A549 (cell line): ENCODE results near the gene ALDH5A1. TPM values are rescaled to one million over a fixed set of nuclear protein-coding genes. Genes with fewer than 3 reads are reported as not detected.

Experiments
- ATAC-seq, 2 experiments: fragments of 200-7000 bp in 1 of 2; fragments of >200 bp in 1 of 2; cut with Nextera tagmentation in 1 of 2; cut with Tn5 transposase in 1 of 2; 3 replicates each; pipeline versions ENCODE4 v1.8.0 to v1.9.1; 2018 to 2020; ENCODE audit warnings: mild to moderate bottlenecking in 1 of 2, moderate library complexity in 1 of 2
- CTCF ChIA-PET: fragments of 300-600 bp; sonication (Branson Sonifier 250); formaldehyde crosslinking; extraction: SDS; loops from one replicate; lab custom pipeline; 2021; ENCODE audit warnings: antibody characterized with exemption, inconsistent platforms; lab: Yijun Ruan, JAX
- POLR2A ChIA-PET: fragments of 350-600 bp; formaldehyde crosslinking; extraction: SDS; loops from one replicate; lab custom pipeline; 2021; ENCODE audit warnings: antibody characterized with exemption, inconsistent platforms; lab: Yijun Ruan, JAX
- DNase-seq, 2 experiments: peaks; one replicate each; pipeline versions ENCODE4 v3.0.0 to v3.0.0-alpha.2; 2011 to 2016; ENCODE audit warnings: low read depth in 1 of 2, low spot score in 1 of 2
- FAIRE-seq: peaks from 2 replicates; lab custom pipeline; 2011; peaks lifted over from hg19 to GRCh38; lab: Jason Lieb, UNC
- H3K27ac ChIP-seq, 2 experiments: fragments of >200 bp; sonication (Bioruptor Twin); formaldehyde crosslinking; 3 replicates each; pipeline ENCODE4 v1.5.1; 2016 to 2017
- H3K4me1 ChIP-seq: fragments of >200 bp; sonication (Bioruptor Twin); formaldehyde crosslinking; 3 replicates; pipeline ENCODE4 v1.6.1; 2016
- H3K4me2 ChIP-seq: fragments of >200 bp; sonication (Bioruptor Twin); formaldehyde crosslinking; 3 replicates; pipeline ENCODE4 v1.6.1; 2016
- H3K4me3 ChIP-seq: fragments of >200 bp; sonication (Bioruptor Twin); formaldehyde crosslinking; 3 replicates; pipeline ENCODE4 v1.5.1; 2016
- H3K9me3 ChIP-seq: fragments of >200 bp; sonication (Bioruptor Twin); formaldehyde crosslinking; 3 replicates; pipeline ENCODE4 v1.6.1; 2016
- CEBPB ChIP-seq, 2 experiments: fragments of >200 bp in 1 of 2; sonication (Bioruptor Twin) in 1 of 2; formaldehyde crosslinking in 1 of 2; IDR thresholded peaks; 2 replicates each; pipeline ENCODE4 v1.6.1; 2012 to 2016
- CTCF ChIP-seq: fragments of >200 bp; sonication (Bioruptor Twin); formaldehyde crosslinking; IDR thresholded peaks from 3 replicates; pipeline ENCODE4 v1.5.1; 2016
- ELK1 ChIP-seq: fragments of 150-350 bp; IDR thresholded peaks from 2 replicates; pipeline ENCODE4 v1.6.1; 2014; ENCODE audit warnings: low read depth, mild to moderate bottlenecking, low read length
- EP300 ChIP-seq, 2 experiments: fragments of >200 bp; sonication (Bioruptor Twin); formaldehyde crosslinking; IDR thresholded peaks; 2 replicates in 1 of 2; 3 replicates in 1 of 2; pipeline ENCODE4 v1.6.1; 2016 to 2017
- ESRRA ChIP-seq: fragments of 150-350 bp; IDR thresholded peaks from 2 replicates; pipeline ENCODE4 v1.6.1; 2014; ENCODE audit warnings: mild to moderate bottlenecking, low read length, borderline replicate concordance
- HMGXB4 ChIP-seq: fragments of 250-450 bp; sonication (Bioruptor Pico); IDR thresholded peaks from 2 replicates; pipeline ENCODE4 v1.5.0; 2021; ENCODE audit warnings: mild to moderate bottlenecking, moderate library complexity, borderline replicate concordance
- HOXB5 ChIP-seq: fragments of 250-450 bp; sonication (Bioruptor Pico); IDR thresholded peaks from 2 replicates; pipeline ENCODE4 v1.5.0; 2020; ENCODE audit warnings: mild to moderate bottlenecking, moderate library complexity
- JUN ChIP-seq, 2 experiments: fragments of >200 bp; sonication (Bioruptor Twin); formaldehyde crosslinking; IDR thresholded peaks; 2 replicates in 1 of 2; 3 replicates in 1 of 2; pipeline ENCODE4 v1.6.1; 2016 to 2017
- JUNB ChIP-seq: fragments of >200 bp; sonication (Bioruptor Twin); formaldehyde crosslinking; IDR thresholded peaks from 2 replicates; pipeline ENCODE4 v1.6.1; 2016
- KDM1A ChIP-seq: fragments of 200-600 bp; sonication (generic); IDR thresholded peaks from 2 replicates; pipeline ENCODE4 v1.6.1; 2016; ENCODE audit warnings: low read depth, mild to moderate bottlenecking
- MAZ ChIP-seq: fragments of 150-350 bp; IDR thresholded peaks from 2 replicates; pipeline ENCODE4 v1.6.1; 2014; ENCODE audit warnings: antibody characterized with exemption, low read depth, low read length, borderline replicate concordance
- NPAS2 ChIP-seq: fragments of 250-450 bp; sonication (Bioruptor Pico); IDR thresholded peaks from 2 replicates; pipeline ENCODE4 v1.8.0; 2022; ENCODE audit warnings: mild to moderate bottlenecking, moderate library complexity, borderline replicate concordance
- NR3C1 ChIP-seq: fragments of >200 bp; sonication (Bioruptor Twin); formaldehyde crosslinking; IDR thresholded peaks from 3 replicates; pipeline ENCODE4 v1.6.1; 2017
- PBX3 ChIP-seq: IDR thresholded peaks from 2 replicates; pipeline ENCODE4 v1.6.1; 2012
- RARB ChIP-seq: fragments of 250-450 bp; sonication (Bioruptor Pico); IDR thresholded peaks from 2 replicates; pipeline ENCODE4 v1.8.0; 2021; ENCODE audit warnings: mild to moderate bottlenecking, moderate library complexity
- REST ChIP-seq: fragments of 200-600 bp; sonication (generic); IDR thresholded peaks from 2 replicates; pipeline ENCODE4 v1.6.1; 2016; ENCODE audit warnings: antibody characterized with exemption, mild to moderate bottlenecking, moderate library complexity
- RNF2 ChIP-seq: fragments of 200-600 bp; sonication (generic); IDR thresholded peaks from 2 replicates; pipeline ENCODE4 v1.6.1; 2016; ENCODE audit warnings: low read depth, mild to moderate bottlenecking, antibody characterized with exemption, moderate library complexity, borderline replicate concordance
- SREBF2 ChIP-seq: fragments of 450-650 bp; IDR thresholded peaks from 2 replicates; pipeline ENCODE4 v1.6.1; 2014; ENCODE audit warnings: mild to moderate bottlenecking, moderate library complexity
- TP53 ChIP-seq: fragments of 250-450 bp; sonication (Bioruptor Pico); IDR thresholded peaks from 2 replicates; pipeline ENCODE4 v1.5.0; 2021; ENCODE audit warnings: mild to moderate bottlenecking, moderate library complexity
- ZC3H11A ChIP-seq: fragments of 450-650 bp; IDR thresholded peaks from 2 replicates; pipeline ENCODE4 v1.6.1; 2014; ENCODE audit warnings: antibody characterized with exemption, mild to moderate bottlenecking
- ZNF302 ChIP-seq: fragments of 250-450 bp; sonication (Bioruptor Pico); IDR thresholded peaks from 2 replicates; pipeline ENCODE4 v1.9.0; 2021; ENCODE audit warnings: inconsistent platforms, mild to moderate bottlenecking, moderate library complexity
- WGBS: methylation state at CpG from one replicate; pipeline ENCODE4 v1.1.6; 2017; ENCODE audit errors: missing lambda C conversion rate; 5-methylcytosine and 5-hydroxymethylcytosine counted together
- polyA plus RNA-seq, 4 experiments: library from polyadenylated mRNA; depleted of rRNA in 3 of 4; stranded (reverse); fragments of >200 nt; fragmentation: RNase III in 1 of 4; extraction: RNeasy Plus Mini Kit Qiagen cat#74134 plus additional on column Dnase treatment in 1 of 4; gene quantifications; 2 replicates in 3 of 4; 3 replicates in 1 of 4; pipeline ENCODE4 v1.2.3, GENCODE V29; 2011 to 2017

The ALDH5A1 gene
- polyA plus RNA-seq, 2 of the 4 experiments (the other 2 are of a cell fraction): 6.9 to 10.9 TPM

GRCh38 chr6:24478903-24479302 is 15.9 kb upstream of the ALDH5A1 start (continued):
- TF ChIP-seq REST (no peak), TP53 (CRISPR knock-in tag) (no peak), ZC3H11A (no peak), JUNB (no peak), PBX3 (no peak), MAZ (no peak)

- WGBS: 75% methylated on average over 9 of the region's 9 CpGs
- Histone ChIP-seq H3K4me2 (no peak overlapping the region), H3K27ac (no peak overlapping the region), H3K9me3 (no peaks in the 10 kb centered on the region), H3K4me1 (0 out of 3 replicates have a peak, but pooled peaks cover 7% of the 10 kb centered on the region), H3K4me3 (no peak overlapping the region)
- ChIA-PET POLR2A (no interaction called here), CTCF (interaction anchor here (0.8 to 1.3 kb wide), 3 partner anchors 12 to 62 kb away, joined by 3 read pairs; no protein-coding TSS in a partner anchor)
- no peak for TF ChIP-seq SREBF2
- no peak for TF ChIP-seq CEBPB (IDR thresholded peaks at IDR 0.05)
- no peak for TF ChIP-seq EP300 (IDR thresholded peaks at IDR 0.05)
- TF ChIP-seq ESRRA: no peak
- TF ChIP-seq ZNF302 (CRISPR knock-in tag): no peak
- TF ChIP-seq TP53 (CRISPR knock-in tag): no peak
- TF ChIP-seq ZC3H11A: no peak
- TF ChIP-seq ELK1: no peak
- no peak for TF ChIP-seq JUN (IDR thresholded peaks at IDR 0.05)
- TF ChIP-seq HOXB5 (CRISPR knock-in tag): no peak
- no peak for TF ChIP-seq RNF2
- TF ChIP-seq CTCF: no peak
- TF ChIP-seq RARB: no peak
- TF ChIP-seq NR3C1: no peak
- no peak for TF ChIP-seq KDM1A
- TF ChIP-seq HMGXB4 (CRISPR knock-in tag): no peak
- no peak for TF ChIP-seq NPAS2 (CRISPR knock-in tag)
- ATAC-seq (no peak), DNase-seq (no peak), FAIRE-seq (no peak)
These were observed 14.1 kb upstream of the ALDH5A1 start for GRCh38 chr6:24480705-24481104.
